Neural progenitor cell (in vitro differentiated cells): ENCODE results near the gene PON2. TPM values are rescaled to one million over a fixed set of nuclear protein-coding genes. Genes with fewer than 3 reads are reported as not detected.

Experiments
- DNase-seq: peaks from one replicate; pipeline ENCODE4 v3.0.0-alpha.2; 2016; ENCODE audit warnings: low spot score
- H2AFZ ChIP-seq: fragments of 200-600 bp; sonication (generic); replicated peaks from 2 replicates; pipeline ENCODE4 v1.6.1; 2016; ENCODE audit warnings: antibody characterized with exemption
- H3F3A ChIP-seq: fragments of 200-600 bp; sonication (generic); 2 replicates; pipeline ENCODE4 v1.6.1; 2016; ENCODE audit warnings: antibody characterized with exemption, low read depth
- H3K27ac ChIP-seq: fragments of 200-600 bp; sonication (generic); 2 replicates; pipeline ENCODE4 v1.5.1; 2016; ENCODE audit warnings: mild to moderate bottlenecking
- H3K27me3 ChIP-seq: fragments of 200-600 bp; sonication (generic); 2 replicates; pipeline ENCODE4 v1.6.1; 2016; ENCODE audit warnings: mild to moderate bottlenecking, moderate library complexity
- H3K36me3 ChIP-seq: fragments of 200-600 bp; sonication (generic); 2 replicates; pipeline ENCODE4 v1.5.1; 2016
- H3K4me1 ChIP-seq: fragments of 200-600 bp; sonication (generic); 2 replicates; pipeline ENCODE4 v1.6.1; 2016; ENCODE audit warnings: mixed run types
- H3K4me2 ChIP-seq: fragments of 200-600 bp; sonication (generic); 2 replicates; pipeline ENCODE4 v1.6.1; 2016
- H3K4me3 ChIP-seq: fragments of 200-600 bp; sonication (generic); 2 replicates; pipeline ENCODE4 v1.5.1; 2016
- H3K79me2 ChIP-seq: fragments of 200-600 bp; sonication (generic); 2 replicates; pipeline ENCODE4 v1.6.1; 2016; ENCODE audit warnings: low read depth
- H3K9ac ChIP-seq: fragments of 200-600 bp; sonication (generic); 2 replicates; pipeline ENCODE4 v1.6.1; 2016
- H3K9me3 ChIP-seq: fragments of 200-600 bp; sonication (generic); 2 replicates; pipeline ENCODE4 v1.5.1; 2016; ENCODE audit warnings: low read depth
- H4K20me1 ChIP-seq: fragments of 200-600 bp; sonication (generic); 2 replicates; pipeline ENCODE4 v1.6.1; 2016; ENCODE audit warnings: low read depth
- H3K27ac Mint-ChIP-seq: 3 replicates; pipeline ENCODE4 v1.8.0; 2021; ENCODE audit warnings: mixed read lengths
- H3K27me3 Mint-ChIP-seq: 2 replicates; pipeline ENCODE4 v1.8.0; 2022; ENCODE audit warnings: low read depth, mild to moderate bottlenecking, inconsistent platforms, moderate library complexity, mixed read lengths; ENCODE audit not compliant: insufficient read depth
- H3K36me3 Mint-ChIP-seq: 3 replicates; pipeline ENCODE4 v1.8.0; 2021; ENCODE audit warnings: mixed read lengths
- H3K4me1 Mint-ChIP-seq: 3 replicates; pipeline ENCODE4 v1.8.0; 2021; ENCODE audit warnings: mixed read lengths
- H3K4me3 Mint-ChIP-seq: 3 replicates; pipeline ENCODE4 v1.8.0; 2021; ENCODE audit warnings: mild to moderate bottlenecking, moderate library complexity, mixed read lengths
- H3K9me3 Mint-ChIP-seq: 3 replicates; pipeline ENCODE4 v1.8.0; 2020; ENCODE audit warnings: mixed read lengths
- CTCF ChIP-seq: fragments of 200-600 bp; sonication (generic); IDR thresholded peaks from 2 replicates; pipeline ENCODE4 v1.5.1; 2017; ENCODE audit warnings: antibody characterized with exemption, mild to moderate bottlenecking
- EZH2 ChIP-seq: fragments of 200-600 bp; sonication (generic); IDR thresholded peaks from 2 replicates; pipeline ENCODE4 v1.6.1; 2017; ENCODE audit warnings: antibody characterized with exemption, mild to moderate bottlenecking, moderate library complexity
- EZH2phosphoT487 ChIP-seq: fragments of 200-600 bp; sonication (generic); IDR thresholded peaks from 2 replicates; pipeline ENCODE4 v1.6.1; 2017; ENCODE audit warnings: antibody characterized with exemption
- total RNA-seq: library from RNA; depleted of rRNA; stranded (reverse); fragments of >200 nt; gene quantifications from 2 replicates; pipeline ENCODE4 v1.2.3, GENCODE V29; 2015; ENCODE audit warnings: low replicate concordance

The PON2 gene
- total RNA-seq, 1 donor from 2014 or later = 190 TPM

- no peak overlapping the region for H3K9ac ChIP-seq
- H3K27me3 Mint-ChIP-seq = peaks cover 6% of the 10 kb centered on the region
- peaks cover 10% of the 10 kb centered on the region for H3K9me3 Mint-ChIP-seq
- no peaks in the 10 kb centered on the region for H3F3A ChIP-seq
- no peak overlapping the region for H3K27ac Mint-ChIP-seq
- no peaks in the 10 kb centered on the region for H3K9me3 ChIP-seq
- H3K27ac ChIP-seq = no peak overlapping the region
- H3K4me3 Mint-ChIP-seq = no peak overlapping the region
- TF ChIP-seq CTCF = no peak
- no peak for TF ChIP-seq EZH2
- TF ChIP-seq EZH2phosphoT487 = no peak
- H3K4me1 Mint-ChIP-seq = peaks cover 43% of the 10 kb centered on the region
- peaks cover 64% of the 10 kb centered on the region for H3K36me3 Mint-ChIP-seq
- H3K4me2 ChIP-seq = no peak overlapping the region
- H3K27me3 ChIP-seq = no peaks in the 10 kb centered on the region
- no peak overlapping the region for H3K4me3 ChIP-seq
- H3K79me2 ChIP-seq = peaks cover 64% of the 10 kb centered on the region
- H3K4me1 ChIP-seq = peaks cover 23% of the 10 kb centered on the region
- DNase-seq = no peak
- peaks cover 31% of the 10 kb centered on the region for H4K20me1 ChIP-seq
- H3K36me3 ChIP-seq = no peaks in the 10 kb centered on the region
- H2AFZ ChIP-seq = no peak overlapping the region
These were observed 10.1 kb downstream of the PON2 start for GRCh38 chr7:95424716-95425115.

GRCh38 chr7:95421847-95422444, 12.9 kb downstream of the PON2 start:
- Mint-ChIP-seq H3K36me3 (peaks cover 61% of the 10 kb centered on the region), H3K27ac (peak overlapping the region; percentile 64), H3K27me3 (peaks cover 6% of the 10 kb centered on the region), H3K4me3 (no peak overlapping the region), H3K9me3 (peaks cover 10% of the 10 kb centered on the region), H3K4me1 (peaks cover 44% of the 10 kb centered on the region)
- Histone ChIP-seq H3K27ac (no peak overlapping the region), H3K79me2 (peaks cover 44% of the 10 kb centered on the region), H3K27me3 (no peaks in the 10 kb centered on the region), H3K36me3 (no peaks in the 10 kb centered on the region), H2AFZ (no peak overlapping the region), H3F3A (no peaks in the 10 kb centered on the region), H3K4me1 (peaks cover 7% of the 10 kb centered on the region), H3K4me3 (no peak overlapping the region), H3K9ac (no peak overlapping the region), H3K9me3 (no peaks in the 10 kb centered on the region), H3K4me2 (no peak overlapping the region), H4K20me1 (peaks cover 21% of the 10 kb centered on the region)
- DNase-seq = no peak
- TF ChIP-seq CTCF (no peak), EZH2 (no peak), EZH2phosphoT487 (no peak)

- H4K20me1 ChIP-seq = peaks cover 14% of the 10 kb centered on the region
- H3K9ac ChIP-seq = no peak overlapping the region
- peaks cover 37% of the 10 kb centered on the region for H3K79me2 ChIP-seq
- no peaks in the 10 kb centered on the region for H3K9me3 ChIP-seq
- H3K36me3 ChIP-seq = no peaks in the 10 kb centered on the region
- Mint-ChIP-seq H3K4me3 (peak overlapping the region; percentile 1), H3K27me3 (peaks cover 6% of the 10 kb centered on the region), H3K36me3 (peaks cover 59% of the 10 kb centered on the region), H3K9me3 (peaks cover 10% of the 10 kb centered on the region), H3K4me1 (peaks cover 42% of the 10 kb centered on the region), H3K27ac (peak overlapping the region; percentile 64)
- no peaks in the 10 kb centered on the region for H3K4me1 ChIP-seq
- H2AFZ ChIP-seq = no peak overlapping the region
- H3K27me3 ChIP-seq = no peaks in the 10 kb centered on the region
- no peak overlapping the region for H3K4me3 ChIP-seq
- no peak for TF ChIP-seq EZH2phosphoT487
- no peak for TF ChIP-seq CTCF
- TF ChIP-seq EZH2 = no peak
- no peaks in the 10 kb centered on the region for H3F3A ChIP-seq
- H3K4me2 ChIP-seq = no peak overlapping the region
- H3K27ac ChIP-seq = no peak overlapping the region
- no peak for DNase-seq
These were observed 13.6 kb downstream of the PON2 start for GRCh38 chr7:95421000-95421846.
